Body of pancreas (tissue), 4 donors: ENCODE measurements around the gene RNF13.

Experiments used
- CTCF ChIP-seq, 7 experiments: fragments of 450-650 bp in 4 of 7; fragments of 200-600 bp in 3 of 7; sonication (generic) in 3 of 7; IDR thresholded peaks; one replicate each; pipeline ENCODE4 v1.5.1; 2016 to 2019; ENCODE audit warnings: antibody characterized with exemption in 7 of 7
- POLR2A ChIP-seq, 3 donors: fragments of 450-650 bp; IDR thresholded peaks; one replicate each; pipeline ENCODE4 v1.6.1; 2016; ENCODE audit warnings: antibody characterized with exemption in 3 of 3, mild to moderate bottlenecking in 2 of 3

GRCh38 chr3:149906036-149906435, 93.0 kb downstream of the RNF13 start:
- no peak for TF ChIP-seq POLR2A (IDR thresholded peaks at IDR 0.05)
- TF ChIP-seq CTCF (IDR thresholded peaks at IDR 0.05), result no peak
